Brain microvascular endothelial cell (primary cell): ENCODE measurements around the gene PPFIA4.
"Not testable (repeated sequence)": the region's sequence is repeated elsewhere in the genome, so short reads cannot be mapped to it uniquely, and the experiment has no call there.

ENCODE experiments used
- DNase-seq: peaks from one replicate; pipeline ENCODE4 v3.0.0-alpha.2; 2020
- H3K27ac ChIP-seq: fragments of 250-450 bp; sonication (Bioruptor Pico); 2 replicates; pipeline ENCODE4 v1.5.1; 2020; ENCODE audit warnings: mild to moderate bottlenecking, moderate library complexity
- H3K27me3 ChIP-seq: fragments of 250-450 bp; sonication (Bioruptor Pico); replicated peaks from 2 replicates; pipeline ENCODE4 v1.5.1; 2020; ENCODE audit warnings: mild to moderate bottlenecking
- H3K36me3 ChIP-seq: fragments of 250-450 bp; sonication (Bioruptor Pico); replicated peaks from 2 replicates; pipeline ENCODE4 v1.5.1; 2020; ENCODE audit warnings: mild to moderate bottlenecking
- H3K4me3 ChIP-seq: 2 replicates; pipeline ENCODE4 v1.5.1; 2011; ENCODE audit warnings: low read depth, mild to moderate bottlenecking, control low read depth, low read length, moderate library complexity
- CTCF ChIP-seq: IDR thresholded peaks from 2 replicates; pipeline ENCODE4 v1.5.1; 2011; ENCODE audit warnings: low read depth, mild to moderate bottlenecking, moderate library complexity, low read length, control low read depth, inconsistent platforms; ENCODE audit errors: missing control alignments
- in situ Hi-C: cut with HindIII; loops from 2 replicates; pipeline ENCODE4 v1.10.0; 2017; ENCODE audit warnings: low sequenced_read_pairs, low pct_ligation_motif_present

Gene PPFIA4

GRCh38 chr1:203026031-203026665 is at the start of gene PPFIA4:
PPFIA4 (plus strand) TSS chr1:203026491; CDS start chr1:203039009, 12,518 bp downstream.
- TF ChIP-seq CTCF, result no peak
- DNase-seq, result peak; percentile 64
- Histone ChIP-seq H3K4me3 (peak within 1 kb of the TSS; percentile 61), H3K27me3 (peaks cover 16% of the 10 kb centered on the region), H3K36me3 (peaks cover 23% of the 10 kb centered on the region), H3K27ac (no peak within 1 kb of the TSS)
- in situ Hi-C loops, result no loop called here

DNA sequence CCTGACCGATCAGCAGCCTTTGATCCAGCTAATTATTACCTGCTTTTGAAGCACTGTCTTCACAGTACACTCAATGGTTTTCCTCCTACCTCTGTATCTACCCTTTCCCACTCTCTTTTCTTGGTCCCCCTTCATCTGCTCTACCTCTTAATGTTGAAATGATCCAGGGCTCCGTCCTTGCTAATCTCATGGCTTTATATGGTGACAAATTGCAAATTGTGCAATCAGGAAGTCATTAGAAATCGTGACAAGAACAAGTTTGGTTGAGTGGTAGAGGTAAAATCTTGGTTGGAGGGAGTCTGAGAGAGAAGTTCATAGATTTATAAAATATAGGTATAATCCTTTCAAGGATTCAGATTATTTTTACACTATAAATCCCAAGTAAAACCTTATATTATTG is 49.7 kb upstream of the PPFIA4 start:
- in situ Hi-C loops, result no loop called here
- no peak overlapping the region for H3K27ac ChIP-seq
- no peaks in the 10 kb centered on the region for H3K36me3 ChIP-seq

GRCh38 chr1:202979459-202979858 is 46.8 kb upstream of the PPFIA4 start:
- TF ChIP-seq CTCF, result no peak
- no peaks in the 10 kb centered on the region for H3K36me3 ChIP-seq
- in situ Hi-C loops, result no loop called here
- H3K4me3 ChIP-seq, result no peak overlapping the region
- DNase-seq, result no peak
- H3K27ac ChIP-seq, result no peak overlapping the region
- peaks cover 7% of the 10 kb centered on the region for H3K27me3 ChIP-seq

More for the DNA sequence above, 49.7 kb upstream of the PPFIA4 start:
- no peak for TF ChIP-seq CTCF
- Histone ChIP-seq H3K4me3 (no peak overlapping the region), H3K27me3 (peaks cover 14% of the 10 kb centered on the region)
- DNase-seq, result no peak

- TF ChIP-seq CTCF, result no peak
- no peaks in the 10 kb centered on the region for H3K27me3 ChIP-seq
- H3K36me3 ChIP-seq, result no peaks in the 10 kb centered on the region
- H3K27ac ChIP-seq, result no peak overlapping the region
- DNase-seq, result no peak
- in situ Hi-C loops, result no loop called here
- H3K4me3 ChIP-seq, result no peak overlapping the region
These were observed 44.4 kb upstream of the PPFIA4 start for GRCh38 chr1:202981939-202982338.

DNA sequence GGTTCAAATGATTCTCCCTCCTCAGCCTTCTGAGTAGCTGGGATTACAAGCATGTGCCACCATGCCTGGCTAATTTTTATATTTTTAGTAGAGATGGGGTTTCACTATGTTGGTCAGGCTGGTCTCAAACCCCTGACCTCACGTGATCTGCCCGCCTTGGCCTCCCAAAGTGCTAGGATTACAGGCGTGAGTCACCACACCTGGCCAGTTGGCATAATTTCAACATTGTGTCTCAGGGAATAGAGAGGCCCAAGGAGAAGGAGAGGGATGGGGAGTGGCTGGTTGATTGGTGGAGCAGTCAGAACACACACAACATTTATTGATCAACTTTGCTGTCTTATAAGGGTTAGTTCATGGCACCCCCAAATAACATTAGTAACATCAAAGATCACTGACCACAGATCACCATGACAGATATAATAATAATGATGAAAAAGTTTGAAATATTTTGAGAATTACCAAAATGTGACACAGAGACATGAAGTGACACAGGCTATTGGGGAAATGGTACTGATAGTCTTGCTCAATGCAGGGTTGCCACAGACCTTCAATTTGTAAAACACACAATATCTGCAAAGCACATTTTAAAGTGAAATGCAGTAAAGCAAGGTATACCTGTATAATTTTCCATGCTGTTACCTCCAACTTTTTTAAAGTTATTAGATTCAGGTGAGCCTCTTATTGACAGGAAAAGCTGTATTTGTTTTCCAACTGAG is 43.4 kb upstream of the PPFIA4 start:
- in situ Hi-C loops, result no loop called here
- H3K27me3 ChIP-seq, result no peaks in the 10 kb centered on the region
- no peak for DNase-seq
- H3K36me3 ChIP-seq, result no peaks in the 10 kb centered on the region
- H3K27ac ChIP-seq, result no peak overlapping the region
- TF ChIP-seq CTCF, result no peak
- no peak overlapping the region for H3K4me3 ChIP-seq

DNA sequence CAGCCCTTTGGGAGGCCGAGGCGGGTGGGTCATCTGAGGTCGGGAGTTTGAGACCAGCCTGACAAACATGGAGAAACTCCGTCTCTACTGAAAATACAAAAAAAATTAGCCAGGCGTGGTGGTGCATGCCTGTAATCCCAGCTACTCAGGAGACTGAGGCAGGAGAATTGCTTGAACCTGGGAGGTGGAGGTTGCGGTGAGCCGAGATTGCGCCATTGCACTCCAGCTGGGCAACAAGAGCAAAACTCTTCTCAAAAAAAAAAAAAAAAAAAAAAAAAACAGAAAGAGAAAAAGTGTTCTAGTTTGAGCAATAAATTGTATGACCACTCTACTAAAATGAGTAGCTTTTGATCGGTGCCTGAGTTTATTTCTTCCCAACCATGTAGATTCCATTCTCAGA is 40.2 kb upstream of the PPFIA4 start:
- H3K27me3 ChIP-seq, in situ Hi-C loops, DNase-seq, H3K36me3 ChIP-seq, H3K4me3 ChIP-seq, H3K27ac ChIP-seq: not testable (repeated sequence)
